Breast epithelium (tissue), 4 donors: ENCODE data around the gene PRPF6. TPM values are rescaled to one million over a fixed set of nuclear protein-coding genes. Genes with fewer than 3 reads are reported as not detected.

ENCODE experiments used
- DNase-seq, 2 donors: peaks; one replicate each; pipeline ENCODE4 v3.0.0-alpha.2; 2019; ENCODE audit warnings: low spot score in 2 of 2
- H3K27ac ChIP-seq, 2 donors: fragments of 200-600 bp; sonication (generic) in 1 of 2; one replicate each; pipeline ENCODE4 v1.5.1; 2016 to 2019; ENCODE audit warnings: mild to moderate bottlenecking in 1 of 2
- H3K27me3 ChIP-seq, 2 donors: fragments of 200-600 bp; sonication (generic) in 1 of 2; one replicate each; pipeline versions ENCODE4 v1.5.1 to v1.6.0; 2017 to 2019; ENCODE audit warnings: control low read depth in 1 of 2, mild to moderate bottlenecking in 1 of 2
- H3K36me3 ChIP-seq: fragments of 200-600 bp; one replicate; pipeline ENCODE4 v1.5.1; 2019
- H3K4me1 ChIP-seq, 2 donors: fragments of 200-600 bp; sonication (generic); one replicate each; pipeline ENCODE4 v1.5.1; 2016 to 2019; ENCODE audit warnings: control low read depth in 1 of 2
- H3K4me3 ChIP-seq, 3 donors: fragments of 200-600 bp; sonication (generic); 1 replicate in 2 of 3; 2 replicates in 1 of 3; pipeline ENCODE4 v1.5.1; 2016 to 2019; ENCODE audit warnings: mild to moderate bottlenecking in 3 of 3, moderate library complexity in 2 of 3
- H3K9me3 ChIP-seq, 2 donors: fragments of 200-600 bp; sonication (generic) in 1 of 2; one replicate each; pipeline ENCODE4 v1.5.1; 2016 to 2019; ENCODE audit warnings: control low read depth in 1 of 2
- POLR2A ChIP-seq: fragments of 450-650 bp; IDR thresholded peaks from one replicate; pipeline ENCODE4 v1.6.1; 2016; ENCODE audit warnings: antibody characterized with exemption, mild to moderate bottlenecking, moderate library complexity
- POLR2AphosphoS5 ChIP-seq, 3 donors: sonication (generic); formaldehyde crosslinking; IDR thresholded peaks; one replicate each; pipeline ENCODE4 v1.6.1; 2017; ENCODE audit warnings: antibody characterized with exemption in 3 of 3
- intact Hi-C: fragments of 100-400 bp; cut with DNase I; formaldehyde crosslinking; loops from one replicate; pipeline ENCODE4 v1.15.1; 2023; ENCODE audit warnings: low total_unique reads
- total RNA-seq, 3 donors: library from RNA; depleted of rRNA; stranded (reverse); fragments of >200 nt; gene quantifications; one replicate each; pipeline ENCODE4 v1.1.0, GENCODE V29; 2016
- TF ChIP-seq, protein P1 (sequence below), 3 donors: fragments of 450-650 bp; IDR thresholded peaks; one replicate each; pipeline ENCODE4 v1.5.1; 2016 to 2017; ENCODE audit warnings: antibody characterized with exemption in 3 of 3, mild to moderate bottlenecking in 3 of 3, moderate library complexity in 3 of 3

The PRPF6 gene
- total RNA-seq, 3 donors from 2014 or later = 53.9 to 67.5 (median 59.6) TPM

- no peaks in the 10 kb centered on the region for H3K9me3 ChIP-seq
- H3K27ac ChIP-seq = peak overlapping the region; percentile 33 to 65
- peak; percentile 53 to 72 for DNase-seq
- H3K36me3 ChIP-seq = no peaks in the 10 kb centered on the region
- H3K4me3 ChIP-seq = peak overlapping the region; percentile 36 to 82 (median 57)
- no peak for TF ChIP-seq POLR2A
- TF ChIP-seq, protein P1, sequence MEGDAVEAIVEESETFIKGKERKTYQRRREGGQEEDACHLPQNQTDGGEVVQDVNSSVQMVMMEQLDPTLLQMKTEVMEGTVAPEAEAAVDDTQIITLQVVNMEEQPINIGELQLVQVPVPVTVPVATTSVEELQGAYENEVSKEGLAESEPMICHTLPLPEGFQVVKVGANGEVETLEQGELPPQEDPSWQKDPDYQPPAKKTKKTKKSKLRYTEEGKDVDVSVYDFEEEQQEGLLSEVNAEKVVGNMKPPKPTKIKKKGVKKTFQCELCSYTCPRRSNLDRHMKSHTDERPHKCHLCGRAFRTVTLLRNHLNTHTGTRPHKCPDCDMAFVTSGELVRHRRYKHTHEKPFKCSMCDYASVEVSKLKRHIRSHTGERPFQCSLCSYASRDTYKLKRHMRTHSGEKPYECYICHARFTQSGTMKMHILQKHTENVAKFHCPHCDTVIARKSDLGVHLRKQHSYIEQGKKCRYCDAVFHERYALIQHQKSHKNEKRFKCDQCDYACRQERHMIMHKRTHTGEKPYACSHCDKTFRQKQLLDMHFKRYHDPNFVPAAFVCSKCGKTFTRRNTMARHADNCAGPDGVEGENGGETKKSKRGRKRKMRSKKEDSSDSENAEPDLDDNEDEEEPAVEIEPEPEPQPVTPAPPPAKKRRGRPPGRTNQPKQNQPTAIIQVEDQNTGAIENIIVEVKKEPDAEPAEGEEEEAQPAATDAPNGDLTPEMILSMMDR (IDR thresholded peaks at IDR 0.05) = peak in 2 of 3 donors; percentile 45 to 66
- TF ChIP-seq POLR2AphosphoS5 (IDR thresholded peaks at IDR 0.05) = peak in 1 of 3 donors; percentile 3
- peaks cover 0 to 4% of the 10 kb centered on the region in 2 donors for H3K4me1 ChIP-seq
- intact Hi-C loops = no loop called here
- peaks cover 0 to 20% of the 10 kb centered on the region in 2 donors for H3K27me3 ChIP-seq
Measured at GRCh38 chr20:64038565-64039292, 57.8 kb downstream of the PRPF6 start.

DNA sequence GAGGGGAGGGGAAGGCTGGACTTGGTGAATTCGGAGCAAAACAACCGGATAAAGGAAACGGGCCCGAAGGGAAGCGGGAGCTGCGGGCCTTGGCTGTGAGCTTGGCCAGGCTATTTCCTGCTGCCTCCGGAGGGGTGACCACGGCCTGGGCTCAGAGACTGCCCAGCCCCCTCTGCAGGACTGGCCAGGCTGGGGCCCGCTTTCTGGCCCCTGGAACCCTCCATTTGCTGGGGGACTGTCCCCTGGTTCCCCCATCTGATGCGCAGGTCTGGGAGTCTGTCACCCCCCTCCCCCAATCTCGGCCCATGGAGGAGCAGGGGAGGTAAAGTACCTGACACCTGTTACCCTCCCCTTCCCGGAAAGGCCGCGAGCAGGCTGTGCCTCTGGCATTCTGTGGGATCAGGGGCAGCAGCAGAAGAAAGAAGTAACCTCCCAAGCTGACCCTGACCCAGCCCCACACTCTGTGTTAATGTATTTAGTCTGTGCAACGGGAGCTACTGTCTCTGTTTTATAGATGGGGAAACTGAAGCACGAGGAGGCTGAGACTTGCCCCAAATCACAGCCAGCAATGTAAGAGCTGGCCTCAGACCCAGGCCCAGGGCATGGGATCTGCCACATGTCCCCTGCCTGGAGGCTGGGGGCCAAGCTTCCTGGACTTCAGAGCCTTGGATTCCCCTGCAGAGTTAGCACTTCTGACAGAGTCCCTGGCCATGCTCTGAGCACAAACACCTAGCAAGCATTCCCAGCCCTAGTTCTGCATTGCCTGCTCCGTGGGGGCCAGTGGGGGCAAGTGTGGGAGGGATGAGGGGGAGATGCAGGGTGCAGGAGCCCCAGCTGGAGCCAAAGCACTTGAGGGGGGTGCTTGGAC, 58.6 kb downstream of the PRPF6 start:
- peaks cover 0 to 20% of the 10 kb centered on the region in 2 donors for H3K27me3 ChIP-seq
- H3K4me3 ChIP-seq = peak overlapping the region; percentile 36 to 82 (median 57)
- peak overlapping the region in 1 of 2 donors; percentile 65 for H3K27ac ChIP-seq
- no peak for DNase-seq
- H3K36me3 ChIP-seq = no peaks in the 10 kb centered on the region
- H3K9me3 ChIP-seq = no peaks in the 10 kb centered on the region
- intact Hi-C loops = no loop called here
- H3K4me1 ChIP-seq = peaks cover 0 to 4% of the 10 kb centered on the region in 2 donors
- TF ChIP-seq POLR2AphosphoS5 (IDR thresholded peaks at IDR 0.05) = no peak
- TF ChIP-seq POLR2A = no peak
- TF ChIP-seq, protein P1 (IDR thresholded peaks at IDR 0.05) = no peak

DNA sequence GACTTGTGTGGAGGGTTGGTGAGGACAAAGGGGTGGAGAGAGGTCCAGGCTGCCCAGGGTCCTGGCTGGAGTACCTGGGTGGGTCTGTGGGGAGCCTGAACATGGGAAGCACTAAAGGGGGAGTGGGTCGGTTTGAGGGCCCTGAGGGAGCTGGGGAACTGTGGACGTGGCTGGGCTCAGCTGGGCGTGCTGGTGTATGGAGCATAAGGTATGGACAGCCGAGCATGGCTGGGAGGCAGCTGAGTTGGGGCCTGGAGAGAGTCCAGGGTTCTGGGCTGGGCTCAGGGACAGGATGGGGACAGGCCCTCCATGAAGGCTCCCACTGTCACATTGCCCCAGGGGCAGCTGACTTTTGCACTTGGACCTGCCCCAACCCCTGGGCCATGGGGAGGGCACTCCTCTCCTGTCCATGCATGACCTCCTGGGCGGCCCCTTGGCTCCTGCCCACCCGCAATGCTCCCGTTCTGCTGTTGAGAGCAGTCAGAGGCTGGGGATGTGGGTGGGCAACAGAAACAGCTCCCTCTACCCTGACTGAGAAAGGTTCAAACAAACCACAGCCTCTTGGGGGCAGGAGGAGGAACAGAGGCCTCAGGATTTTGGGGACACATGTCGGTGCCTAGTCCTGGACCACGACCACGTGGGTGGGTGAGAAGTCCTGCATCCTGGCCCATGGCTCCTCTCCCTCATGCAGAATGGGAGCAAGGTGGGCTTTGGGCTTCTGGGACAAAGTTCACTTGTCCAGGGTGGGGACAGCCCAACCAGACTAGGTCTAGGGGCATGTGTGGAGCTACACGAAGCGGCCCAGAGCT, 59.5 kb downstream of the PRPF6 start:
- H3K4me3 ChIP-seq = no peak overlapping the region
- peaks cover 0 to 22% of the 10 kb centered on the region in 2 donors for H3K27me3 ChIP-seq
- H3K27ac ChIP-seq = peak overlapping the region in 1 of 2 donors; percentile 52
- H3K9me3 ChIP-seq = no peaks in the 10 kb centered on the region
- no peaks in the 10 kb centered on the region for H3K36me3 ChIP-seq
- H3K4me1 ChIP-seq = peaks cover 0 to 4% of the 10 kb centered on the region in 2 donors
- intact Hi-C loops = no loop called here
- TF ChIP-seq POLR2A (no peak), POLR2AphosphoS5 (IDR thresholded peaks at IDR 0.05) (no peak)
- TF ChIP-seq, protein P1 (IDR thresholded peaks at IDR 0.05) = no peak
- DNase-seq = no peak

GRCh38 chr20:64041040-64041780, 60.3 kb downstream of the PRPF6 start:
- DNase-seq = no peak
- H3K27me3 ChIP-seq = peaks cover 0 to 28% of the 10 kb centered on the region in 2 donors
- H3K27ac ChIP-seq = peak overlapping the region in 1 of 2 donors; percentile 52
- TF ChIP-seq, protein P1 (IDR thresholded peaks at IDR 0.05) = no peak
- no peak for TF ChIP-seq POLR2AphosphoS5 (IDR thresholded peaks at IDR 0.05)
- TF ChIP-seq POLR2A = no peak
- peaks cover 0 to 4% of the 10 kb centered on the region in 2 donors for H3K4me1 ChIP-seq
- no peaks in the 10 kb centered on the region for H3K9me3 ChIP-seq
- no peaks in the 10 kb centered on the region for H3K36me3 ChIP-seq
- intact Hi-C loops = no loop called here
- H3K4me3 ChIP-seq = peak overlapping the region in 1 of 3 donors; percentile 71
